HG03558 (cell line): ENCODE data around the gene ISM2.

ENCODE experiments used
- ATAC-seq: cut with Tn5 transposase; IDR thresholded peaks from one replicate; pipeline ENCODE4 v1.9.1; 2021; ENCODE audit warnings: moderate number of reproducible peaks; ENCODE audit not compliant: unreplicated experiment; ENCODE audit errors: extremely low read depth

ISM2 gene

GRCh38 chr14:77508876-77509275 lies 10.3 kb upstream of the ISM2 start:
- no peak for ATAC-seq

GRCh38 chr14:77508249-77508648 lies 9.6 kb upstream of the ISM2 start:
- ATAC-seq: no peak

GRCh38 chr14:77507762-77508161 lies 9.1 kb upstream of the ISM2 start:
- no peak for ATAC-seq

- no peak for ATAC-seq
Observed at GRCh38 chr14:77505031-77505430, 6.4 kb upstream of the ISM2 start.

- no peak for ATAC-seq
Observed at GRCh38 chr14:77503138-77503537, 4.5 kb upstream of the ISM2 start.

GRCh38 chr14:77502109-77502782 lies 3.6 kb upstream of the ISM2 start:
- no peak for ATAC-seq

- no peak for ATAC-seq
Observed at GRCh38 chr14:77498984-77499527, 440 bp upstream of the ISM2 start.

GRCh38 chr14:77495334-77495733 lies 3.3 kb downstream of the ISM2 start:
- ATAC-seq: no peak

- no peak for ATAC-seq
Observed at GRCh38 chr14:77491056-77491455, 7.6 kb downstream of the ISM2 start.

GRCh38 chr14:77490347-77490986 lies 8.1 kb downstream of the ISM2 start:
- no peak for ATAC-seq

- no peak for ATAC-seq
Observed at GRCh38 chr14:77489041-77489440, 9.6 kb downstream of the ISM2 start.

- no peak for ATAC-seq
Observed at GRCh38 chr14:77488558-77488957, 10.1 kb downstream of the ISM2 start.

GRCh38 chr14:77485901-77486678 lies 12.5 kb downstream of the ISM2 start:
- no peak for ATAC-seq

- no peak for ATAC-seq
Observed at GRCh38 chr14:77485256-77485655, 13.4 kb downstream of the ISM2 start.

- ATAC-seq: no peak
Observed at GRCh38 chr14:77482422-77482821, 16.2 kb downstream of the ISM2 start.

GRCh38 chr14:77478796-77479195 lies 19.8 kb downstream of the ISM2 start:
- peak; percentile 50 for ATAC-seq

GRCh38 chr14:77478029-77478428 lies 20.6 kb downstream of the ISM2 start:
- no peak for ATAC-seq

- no peak for ATAC-seq
Observed at GRCh38 chr14:77475432-77476115, 23.0 kb downstream of the ISM2 start.

GRCh38 chr14:77474479-77475177 lies 24.0 kb downstream of the ISM2 start:
- ATAC-seq: no peak

GRCh38 chr14:77473921-77474320 lies 24.7 kb downstream of the ISM2 start:
- ATAC-seq: no peak
